HepG2 (cell line): ENCODE data around the gene HACD2. TPM values are rescaled to one million over a fixed set of nuclear protein-coding genes. Genes with fewer than 3 reads are reported as not detected.

Source experiments
- ATAC-seq: fragments of 200-7000 bp; cut with Tn5 transposase; 3 replicates; pipeline ENCODE4 v1.9.1; 2020; ENCODE audit warnings: mild to moderate bottlenecking, moderate library complexity
- BruUV-seq: library from RNA; stranded (reverse); fragments of 400-500 nt; replicated peaks from 2 replicates; lab custom pipeline; 2021; lab: Mats Ljungman, UMichigan
- CTCF ChIA-PET: fragments of 300-600 bp; formaldehyde crosslinking; extraction: SDS; loops from one replicate; lab custom pipeline; 2021; ENCODE audit warnings: low total read pairs, inconsistent platforms, low intra/inter-chr PET ratio; lab: Yijun Ruan, JAX
- POLR2A ChIA-PET: fragments of 350-600 bp; sonication (Branson Sonifier 250); formaldehyde crosslinking; loops from one replicate; lab custom pipeline; 2020; ENCODE audit warnings: antibody characterized with exemption, inconsistent platforms; lab: Yijun Ruan, JAX
- DNase-seq: peaks from one replicate; pipeline ENCODE4 v3.0.0-alpha.2; 2015; ENCODE audit warnings: low spot score
- FAIRE-seq: peaks from 3 replicates; lab custom pipeline; 2011; peaks lifted over from hg19 to GRCh38; lab: Jason Lieb, UNC
- H2AFZ ChIP-seq: one replicate; pipeline ENCODE4 v1.6.1; 2011; ENCODE audit warnings: low read length, inconsistent platforms
- H3K27ac ChIP-seq: fragments of 300-600 bp; 3 replicates; pipeline ENCODE4 v1.8.0; 2011; ENCODE audit warnings: mixed run types, mild to moderate bottlenecking, mixed read lengths, low read length, inconsistent platforms; ENCODE audit not compliant: insufficient read depth; ENCODE audit errors: extremely low read length
- H3K27me3 ChIP-seq, 2 experiments: fragments of 200-600 bp in 1 of 2; 2 replicates in 1 of 2; 3 replicates in 1 of 2; pipeline versions ENCODE4 v1.6.0 to v1.8.0; 2011; ENCODE audit warnings: low read length in 2 of 2, mild to moderate bottlenecking in 2 of 2, moderate library complexity in 2 of 2, inconsistent platforms in 1 of 2; ENCODE audit not compliant: insufficient read depth in 2 of 2, control insufficient read depth in 1 of 2
- H3K36me3 ChIP-seq, 2 experiments: fragments of 200-600 bp in 1 of 2; replicated peaks in 1 of 2; 2 replicates in 1 of 2; 3 replicates in 1 of 2; pipeline versions ENCODE4 v1.5.1 to v1.8.0; 2011; ENCODE audit warnings: low read length in 2 of 2, inconsistent platforms in 1 of 2; ENCODE audit not compliant: insufficient read depth in 2 of 2, control insufficient read depth in 1 of 2
- H3K4me1 ChIP-seq: 2 replicates; pipeline ENCODE4 v1.5.1; 2012; ENCODE audit warnings: low read length, inconsistent platforms; ENCODE audit not compliant: insufficient read depth
- H3K4me2 ChIP-seq: 2 replicates; pipeline ENCODE4 v1.6.0; 2011; ENCODE audit warnings: low read depth, low read length, inconsistent platforms
- H3K4me3 ChIP-seq, 3 experiments: fragments of 200-600 bp in 1 of 3; sonication (generic), shearing (Covaris generic) in 1 of 3; replicated peaks in 1 of 3; 2 replicates each; pipeline ENCODE4 v1.5.1; 2011 to 2016; ENCODE audit warnings: low read length in 3 of 3, inconsistent platforms in 2 of 3, low read depth in 2 of 3, mild to moderate bottlenecking in 2 of 3, control low read depth in 1 of 3, mixed read lengths in 1 of 3; ENCODE audit not compliant: insufficient read depth in 1 of 3
- H3K79me2 ChIP-seq: one replicate; pipeline ENCODE4 v1.6.1; 2011; ENCODE audit warnings: low read length, inconsistent platforms; ENCODE audit not compliant: insufficient read depth
- H3K9ac ChIP-seq: 2 replicates; pipeline ENCODE4 v1.6.0; 2011; ENCODE audit warnings: mild to moderate bottlenecking, low read depth, low read length, inconsistent platforms; ENCODE audit not compliant: insufficient read depth
- H3K9me3 ChIP-seq: 2 replicates; pipeline ENCODE4 v1.5.1; 2012; ENCODE audit warnings: mild to moderate bottlenecking, low read length
- H4K20me1 ChIP-seq: 2 replicates; pipeline ENCODE4 v1.6.0; 2011; ENCODE audit warnings: inconsistent platforms, mild to moderate bottlenecking, low read length, moderate library complexity; ENCODE audit not compliant: insufficient read depth
- MTF1 ChIP-seq: sonication (generic); formaldehyde crosslinking; IDR thresholded peaks from 2 replicates; pipeline ENCODE4 v1.5.0; 2020; ENCODE audit warnings: missing genetic modification reagents
- NCOA2 ChIP-seq: sonication (generic); formaldehyde crosslinking; IDR thresholded peaks from 2 replicates; pipeline ENCODE4 v1.8.0; 2022; ENCODE audit warnings: inconsistent platforms
- ZNF343 ChIP-seq: sonication (generic); formaldehyde crosslinking; IDR thresholded peaks from 2 replicates; pipeline ENCODE4 v1.4.0; 2020; ENCODE audit warnings: mild to moderate bottlenecking, missing genetic modification reagents
- ZNF546 ChIP-seq: sonication (generic); formaldehyde crosslinking; conservative IDR thresholded peaks from 2 replicates; pipeline ENCODE4 v1.8.1; 2023; ENCODE audit warnings: mild to moderate bottlenecking, missing genetic modification reagents
- ZNF629 ChIP-seq: sonication (generic); formaldehyde crosslinking; conservative IDR thresholded peaks from 2 replicates; pipeline ENCODE4 v1.5.0; 2020; ENCODE audit warnings: missing genetic modification reagents
- ZNF775 ChIP-seq: sonication (generic); formaldehyde crosslinking; IDR thresholded peaks from 2 replicates; pipeline ENCODE4 v1.4.0; 2020; ENCODE audit warnings: missing genetic modification reagents, mild to moderate bottlenecking, moderate library complexity, borderline replicate concordance
- WGBS: methylation state at CpG from one replicate; pipeline ENCODE4 v1.1.6; 2017; ENCODE audit warnings: low lambda C conversion rate; 5-methylcytosine and 5-hydroxymethylcytosine counted together
- in situ Hi-C: cut with HindIII; loops from 2 replicates; pipeline ENCODE4 v1.10.0; 2017; ENCODE audit warnings: low pct_unique_long_range_greater_than_20kb; ENCODE audit not compliant: extremely low pct_ligation_motif_present
- intact Hi-C: fragments of 100-400 bp; cut with micrococcal nuclease; formaldehyde crosslinking; loops from one replicate; pipeline ENCODE4 v1.10.0; 2022; ENCODE audit not compliant: unreplicated experiment
- polyA plus RNA-seq, 8 experiments: library from polyadenylated mRNA; depleted of rRNA in 3 of 8; stranded (reverse) in 7 of 8; unstranded in 1 of 8; fragments of >200 nt; fragmentation: Illumina TruSeq in 4 of 8; extraction: Trizol in 4 of 8; gene quantifications; 2 replicates each; pipeline versions ENCODE4 v1.2.1 to v1.2.3, GENCODE V29; 2011 to 2016; ENCODE audit warnings: low read depth in 4 of 8, missing spikeins in 1 of 8, mixed read lengths in 1 of 8; ENCODE audit not compliant: insufficient read depth in 1 of 8
- total RNA-seq, 5 experiments: library from RNA; depleted of rRNA; stranded (reverse); fragments of >200 nt; fragmentation: Illumina TruSeq; extraction: Trizol; gene quantifications; 2 replicates each; pipeline ENCODE4 v1.2.3, GENCODE V29; 2016; ENCODE audit warnings: low read depth in 1 of 5
- TF ChIP-seq, protein P1 (sequence below): sonication (generic); formaldehyde crosslinking; IDR thresholded peaks from 2 replicates; pipeline ENCODE4 v1.5.0; 2020; ENCODE audit warnings: missing genetic modification reagents, mild to moderate bottlenecking, borderline replicate concordance
- TF ChIP-seq, protein P2 (sequence below): sonication (generic); formaldehyde crosslinking; IDR thresholded peaks from 2 replicates; pipeline ENCODE4 v1.8.0; 2022; ENCODE audit warnings: mild to moderate bottlenecking, missing genetic modification reagents; ENCODE audit not compliant: insufficient replicate concordance
- TF ChIP-seq, protein P3 (sequence below): sonication (generic); formaldehyde crosslinking; IDR thresholded peaks from 2 replicates; pipeline ENCODE4; 2020; ENCODE audit warnings: missing genetic modification reagents, mild to moderate bottlenecking, borderline replicate concordance
- TF ChIP-seq, protein P4 (sequence below): sonication (generic); formaldehyde crosslinking; IDR thresholded peaks from 2 replicates; pipeline ENCODE4 v1.4.0; 2020; ENCODE audit warnings: mild to moderate bottlenecking, missing genetic modification reagents

The HACD2 gene
- total and polyA plus RNA-seq, 2 of the 13 experiments (the other 11 are each of a cell fraction or from before 2014, with no cell fraction given), result 47.0 to 50.4 TPM

DNA sequence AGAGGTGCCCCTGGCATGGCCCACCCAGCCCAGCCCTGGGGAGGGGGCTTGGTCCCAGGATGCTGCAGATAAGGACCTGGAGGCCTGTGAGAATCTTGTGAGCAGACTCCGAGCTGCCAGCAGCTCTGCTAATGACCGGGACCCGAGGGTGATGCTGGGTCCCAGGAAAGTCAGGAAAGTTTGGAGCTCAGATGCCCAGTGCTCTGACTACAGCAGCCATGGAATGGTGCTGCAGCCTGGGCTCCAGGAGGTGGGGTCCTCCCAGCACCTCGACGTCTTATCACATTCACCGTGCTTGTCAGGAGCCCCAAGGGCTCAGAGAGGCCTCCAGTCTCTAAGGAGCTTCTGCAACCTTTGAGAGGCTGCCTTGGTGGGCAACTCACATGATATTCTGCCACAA is 101.7 kb downstream of the HACD2 start:
- POLR2A ChIA-PET, result no interaction called here
- Histone ChIP-seq H3K4me3 (no peak overlapping the region), H3K4me2 (no peak overlapping the region), H3K79me2 (no peaks in the 10 kb centered on the region), H3K9ac (no peak overlapping the region), H3K36me3 (no peaks in the 10 kb centered on the region), H3K27ac (no peak overlapping the region), H4K20me1 (no peaks in the 10 kb centered on the region), H2AFZ (no peak overlapping the region), H3K4me1 (peaks cover 13% of the 10 kb centered on the region), H3K27me3 (peaks cover 2 to 36% of the 10 kb centered on the region in 2 experiments; a peak in 3 of 5 replicates), H3K9me3 (no peaks in the 10 kb centered on the region)
- intact Hi-C loops (no loop called here), in situ Hi-C loops (no loop called here)
- 47% methylated on average over 2 of the region's 6 CpGs for WGBS
- no peak for TF ChIP-seq ZNF343
- TF ChIP-seq, protein P1, sequence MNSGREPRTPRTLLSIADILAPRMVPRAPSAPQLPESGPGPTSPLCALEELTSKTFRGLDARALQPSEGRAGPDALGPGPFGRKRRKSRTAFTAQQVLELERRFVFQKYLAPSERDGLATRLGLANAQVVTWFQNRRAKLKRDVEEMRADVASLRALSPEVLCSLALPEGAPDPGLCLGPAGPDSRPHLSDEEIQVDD (CRISPR knock-in tag), result no peak
- TF ChIP-seq NCOA2 (CRISPR knock-in tag), result no peak
- no peak for TF ChIP-seq ZNF629
- no peak for FAIRE-seq
- ATAC-seq, result no peak
- BruUV-seq, result no TSS peak
- CTCF ChIA-PET, result no interaction called here
- DNase-seq, result no peak

DNA sequence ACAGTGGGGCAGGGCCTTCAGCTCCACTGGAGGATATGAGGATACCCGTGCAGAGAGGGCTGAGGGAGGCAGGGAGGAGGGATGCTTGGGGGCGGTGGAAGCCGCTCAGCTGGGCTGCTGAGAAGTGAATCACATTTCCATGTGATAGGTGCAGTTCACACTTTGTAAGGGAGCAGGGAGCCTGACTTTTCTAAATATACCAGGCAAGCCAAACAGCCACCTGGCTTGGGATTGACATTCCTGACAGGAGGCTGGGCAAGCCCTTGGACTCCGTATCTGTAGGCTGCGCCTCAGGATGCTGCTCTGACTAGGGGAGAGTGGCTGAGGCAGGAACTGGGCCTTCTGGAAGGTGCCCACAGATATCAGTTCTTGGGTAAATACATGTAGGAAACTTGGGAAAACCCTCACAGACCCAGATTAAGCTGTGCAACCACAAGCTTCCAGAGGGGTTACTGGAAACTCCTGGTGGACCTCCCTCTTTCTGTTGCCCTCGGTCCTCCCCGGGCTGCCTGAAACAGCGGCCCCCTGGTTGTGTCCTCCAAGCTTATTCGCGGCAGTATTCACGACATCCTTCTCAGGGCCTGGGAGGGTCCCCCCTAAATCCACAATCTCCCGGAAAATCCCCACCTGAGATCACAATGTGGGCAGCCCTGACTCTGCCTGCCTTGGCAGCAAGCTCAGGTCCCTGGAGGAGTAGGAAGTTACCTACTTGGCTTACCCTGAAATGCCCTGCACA is 103.0 kb downstream of the HACD2 start:
- BruUV-seq, result no TSS peak
- POLR2A ChIA-PET, result no interaction called here
- no peak for ATAC-seq
- Histone ChIP-seq H3K79me2 (no peaks in the 10 kb centered on the region), H3K9me3 (no peaks in the 10 kb centered on the region), H2AFZ (no peak overlapping the region), H3K27ac (no peak overlapping the region), H3K4me2 (no peak overlapping the region), H3K36me3 (no peaks in the 10 kb centered on the region), H3K4me1 (peaks cover 2% of the 10 kb centered on the region; the same call in 1 of the 2 replicates), H4K20me1 (no peaks in the 10 kb centered on the region), H3K27me3 (peaks cover 2 to 36% of the 10 kb centered on the region in 2 experiments; a peak in 3 of 5 replicates), H3K4me3 (no peak overlapping the region), H3K9ac (no peak overlapping the region)
- 52% methylated on average over 10 of the region's 12 CpGs for WGBS
- no peak for FAIRE-seq
- CTCF ChIA-PET, result no interaction called here
- intact Hi-C loops, result no loop called here
- in situ Hi-C loops, result no loop called here
- DNase-seq, result no peak
- TF ChIP-seq, protein P2, sequence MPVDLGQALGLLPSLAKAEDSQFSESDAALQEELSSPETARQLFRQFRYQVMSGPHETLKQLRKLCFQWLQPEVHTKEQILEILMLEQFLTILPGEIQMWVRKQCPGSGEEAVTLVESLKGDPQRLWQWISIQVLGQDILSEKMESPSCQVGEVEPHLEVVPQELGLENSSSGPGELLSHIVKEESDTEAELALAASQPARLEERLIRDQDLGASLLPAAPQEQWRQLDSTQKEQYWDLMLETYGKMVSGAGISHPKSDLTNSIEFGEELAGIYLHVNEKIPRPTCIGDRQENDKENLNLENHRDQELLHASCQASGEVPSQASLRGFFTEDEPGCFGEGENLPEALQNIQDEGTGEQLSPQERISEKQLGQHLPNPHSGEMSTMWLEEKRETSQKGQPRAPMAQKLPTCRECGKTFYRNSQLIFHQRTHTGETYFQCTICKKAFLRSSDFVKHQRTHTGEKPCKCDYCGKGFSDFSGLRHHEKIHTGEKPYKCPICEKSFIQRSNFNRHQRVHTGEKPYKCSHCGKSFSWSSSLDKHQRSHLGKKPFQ, result no peak
- TF ChIP-seq ZNF546 (no peak), ZNF775 (CRISPR knock-in tag) (no peak), MTF1 (no peak)
- TF ChIP-seq, protein P3, sequence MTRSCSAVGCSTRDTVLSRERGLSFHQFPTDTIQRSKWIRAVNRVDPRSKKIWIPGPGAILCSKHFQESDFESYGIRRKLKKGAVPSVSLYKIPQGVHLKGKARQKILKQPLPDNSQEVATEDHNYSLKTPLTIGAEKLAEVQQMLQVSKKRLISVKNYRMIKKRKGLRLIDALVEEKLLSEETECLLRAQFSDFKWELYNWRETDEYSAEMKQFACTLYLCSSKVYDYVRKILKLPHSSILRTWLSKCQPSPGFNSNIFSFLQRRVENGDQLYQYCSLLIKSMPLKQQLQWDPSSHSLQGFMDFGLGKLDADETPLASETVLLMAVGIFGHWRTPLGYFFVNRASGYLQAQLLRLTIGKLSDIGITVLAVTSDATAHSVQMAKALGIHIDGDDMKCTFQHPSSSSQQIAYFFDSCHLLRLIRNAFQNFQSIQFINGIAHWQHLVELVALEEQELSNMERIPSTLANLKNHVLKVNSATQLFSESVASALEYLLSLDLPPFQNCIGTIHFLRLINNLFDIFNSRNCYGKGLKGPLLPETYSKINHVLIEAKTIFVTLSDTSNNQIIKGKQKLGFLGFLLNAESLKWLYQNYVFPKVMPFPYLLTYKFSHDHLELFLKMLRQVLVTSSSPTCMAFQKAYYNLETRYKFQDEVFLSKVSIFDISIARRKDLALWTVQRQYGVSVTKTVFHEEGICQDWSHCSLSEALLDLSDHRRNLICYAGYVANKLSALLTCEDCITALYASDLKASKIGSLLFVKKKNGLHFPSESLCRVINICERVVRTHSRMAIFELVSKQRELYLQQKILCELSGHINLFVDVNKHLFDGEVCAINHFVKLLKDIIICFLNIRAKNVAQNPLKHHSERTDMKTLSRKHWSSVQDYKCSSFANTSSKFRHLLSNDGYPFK (CRISPR knock-in tag), result no peak
- TF ChIP-seq, protein P4, sequence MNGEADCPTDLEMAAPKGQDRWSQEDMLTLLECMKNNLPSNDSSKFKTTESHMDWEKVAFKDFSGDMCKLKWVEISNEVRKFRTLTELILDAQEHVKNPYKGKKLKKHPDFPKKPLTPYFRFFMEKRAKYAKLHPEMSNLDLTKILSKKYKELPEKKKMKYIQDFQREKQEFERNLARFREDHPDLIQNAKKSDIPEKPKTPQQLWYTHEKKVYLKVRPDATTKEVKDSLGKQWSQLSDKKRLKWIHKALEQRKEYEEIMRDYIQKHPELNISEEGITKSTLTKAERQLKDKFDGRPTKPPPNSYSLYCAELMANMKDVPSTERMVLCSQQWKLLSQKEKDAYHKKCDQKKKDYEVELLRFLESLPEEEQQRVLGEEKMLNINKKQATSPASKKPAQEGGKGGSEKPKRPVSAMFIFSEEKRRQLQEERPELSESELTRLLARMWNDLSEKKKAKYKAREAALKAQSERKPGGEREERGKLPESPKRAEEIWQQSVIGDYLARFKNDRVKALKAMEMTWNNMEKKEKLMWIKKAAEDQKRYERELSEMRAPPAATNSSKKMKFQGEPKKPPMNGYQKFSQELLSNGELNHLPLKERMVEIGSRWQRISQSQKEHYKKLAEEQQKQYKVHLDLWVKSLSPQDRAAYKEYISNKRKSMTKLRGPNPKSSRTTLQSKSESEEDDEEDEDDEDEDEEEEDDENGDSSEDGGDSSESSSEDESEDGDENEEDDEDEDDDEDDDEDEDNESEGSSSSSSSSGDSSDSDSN, result no peak
